Measurements from ENCODE around the gene ATF3.

DNA sequence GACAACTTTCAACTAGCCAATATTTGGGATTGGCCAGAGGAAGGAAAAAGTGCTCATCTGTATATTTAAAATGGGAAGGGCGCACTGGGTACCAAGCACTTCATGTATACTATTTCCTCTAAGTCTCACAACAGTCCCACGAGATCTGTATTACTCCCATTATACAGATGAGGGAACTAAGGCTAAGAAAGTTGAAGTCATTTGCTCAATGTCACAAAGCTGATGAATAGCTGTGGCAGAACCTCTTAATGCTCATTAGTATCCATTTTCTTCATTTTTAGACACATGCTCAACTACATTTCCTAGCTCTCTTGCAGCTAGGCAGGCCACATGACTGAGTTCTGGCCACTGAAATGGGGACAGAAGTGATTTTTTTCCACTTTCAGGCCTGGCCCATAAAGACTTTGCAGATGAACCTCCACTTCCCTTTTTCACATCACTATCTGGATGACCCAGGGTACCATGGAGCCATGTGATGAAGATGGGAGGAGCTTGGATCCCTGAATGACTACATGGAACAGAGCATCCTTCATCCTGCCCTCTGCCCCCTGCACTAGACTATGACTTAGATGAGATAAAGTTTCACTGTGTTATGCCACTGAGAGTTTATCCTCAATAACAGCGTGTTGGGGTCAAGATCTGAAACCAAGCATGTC is 31.8 kb downstream of the ATF3 start:
- TF ChIP-seq, protein P1, sequence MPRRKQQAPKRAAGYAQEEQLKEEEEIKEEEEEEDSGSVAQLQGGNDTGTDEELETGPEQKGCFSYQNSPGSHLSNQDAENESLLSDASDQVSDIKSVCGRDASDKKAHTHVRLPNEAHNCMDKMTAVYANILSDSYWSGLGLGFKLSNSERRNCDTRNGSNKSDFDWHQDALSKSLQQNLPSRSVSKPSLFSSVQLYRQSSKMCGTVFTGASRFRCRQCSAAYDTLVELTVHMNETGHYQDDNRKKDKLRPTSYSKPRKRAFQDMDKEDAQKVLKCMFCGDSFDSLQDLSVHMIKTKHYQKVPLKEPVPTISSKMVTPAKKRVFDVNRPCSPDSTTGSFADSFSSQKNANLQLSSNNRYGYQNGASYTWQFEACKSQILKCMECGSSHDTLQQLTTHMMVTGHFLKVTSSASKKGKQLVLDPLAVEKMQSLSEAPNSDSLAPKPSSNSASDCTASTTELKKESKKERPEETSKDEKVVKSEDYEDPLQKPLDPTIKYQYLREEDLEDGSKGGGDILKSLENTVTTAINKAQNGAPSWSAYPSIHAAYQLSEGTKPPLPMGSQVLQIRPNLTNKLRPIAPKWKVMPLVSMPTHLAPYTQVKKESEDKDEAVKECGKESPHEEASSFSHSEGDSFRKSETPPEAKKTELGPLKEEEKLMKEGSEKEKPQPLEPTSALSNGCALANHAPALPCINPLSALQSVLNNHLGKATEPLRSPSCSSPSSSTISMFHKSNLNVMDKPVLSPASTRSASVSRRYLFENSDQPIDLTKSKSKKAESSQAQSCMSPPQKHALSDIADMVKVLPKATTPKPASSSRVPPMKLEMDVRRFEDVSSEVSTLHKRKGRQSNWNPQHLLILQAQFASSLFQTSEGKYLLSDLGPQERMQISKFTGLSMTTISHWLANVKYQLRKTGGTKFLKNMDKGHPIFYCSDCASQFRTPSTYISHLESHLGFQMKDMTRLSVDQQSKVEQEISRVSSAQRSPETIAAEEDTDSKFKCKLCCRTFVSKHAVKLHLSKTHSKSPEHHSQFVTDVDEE (CRISPR knock-in tag; IDR thresholded peaks at IDR 0.05): no peak
- TF ChIP-seq, protein P2, sequence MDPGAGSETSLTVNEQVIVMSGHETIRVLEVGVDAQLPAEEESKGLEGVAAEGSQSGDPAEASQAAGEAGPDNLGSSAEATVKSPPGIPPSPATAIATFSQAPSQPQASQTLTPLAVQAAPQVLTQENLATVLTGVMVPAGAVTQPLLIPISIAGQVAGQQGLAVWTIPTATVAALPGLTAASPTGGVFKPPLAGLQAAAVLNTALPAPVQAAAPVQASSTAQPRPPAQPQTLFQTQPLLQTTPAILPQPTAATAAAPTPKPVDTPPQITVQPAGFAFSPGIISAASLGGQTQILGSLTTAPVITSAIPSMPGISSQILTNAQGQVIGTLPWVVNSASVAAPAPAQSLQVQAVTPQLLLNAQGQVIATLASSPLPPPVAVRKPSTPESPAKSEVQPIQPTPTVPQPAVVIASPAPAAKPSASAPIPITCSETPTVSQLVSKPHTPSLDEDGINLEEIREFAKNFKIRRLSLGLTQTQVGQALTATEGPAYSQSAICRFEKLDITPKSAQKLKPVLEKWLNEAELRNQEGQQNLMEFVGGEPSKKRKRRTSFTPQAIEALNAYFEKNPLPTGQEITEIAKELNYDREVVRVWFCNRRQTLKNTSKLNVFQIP (CRISPR knock-in tag; IDR thresholded peaks at IDR 0.05; ENCODE audit: borderline replicate concordance, low read depth): no peak
- TF ChIP-seq ZNF565 (CRISPR knock-in tag; conservative IDR thresholded peaks at IDR 0.05; ENCODE audit: low read depth) (no peak), CSDC2 (CRISPR knock-in tag; IDR thresholded peaks at IDR 0.05) (no peak)
- TF ChIP-seq, protein P3, sequence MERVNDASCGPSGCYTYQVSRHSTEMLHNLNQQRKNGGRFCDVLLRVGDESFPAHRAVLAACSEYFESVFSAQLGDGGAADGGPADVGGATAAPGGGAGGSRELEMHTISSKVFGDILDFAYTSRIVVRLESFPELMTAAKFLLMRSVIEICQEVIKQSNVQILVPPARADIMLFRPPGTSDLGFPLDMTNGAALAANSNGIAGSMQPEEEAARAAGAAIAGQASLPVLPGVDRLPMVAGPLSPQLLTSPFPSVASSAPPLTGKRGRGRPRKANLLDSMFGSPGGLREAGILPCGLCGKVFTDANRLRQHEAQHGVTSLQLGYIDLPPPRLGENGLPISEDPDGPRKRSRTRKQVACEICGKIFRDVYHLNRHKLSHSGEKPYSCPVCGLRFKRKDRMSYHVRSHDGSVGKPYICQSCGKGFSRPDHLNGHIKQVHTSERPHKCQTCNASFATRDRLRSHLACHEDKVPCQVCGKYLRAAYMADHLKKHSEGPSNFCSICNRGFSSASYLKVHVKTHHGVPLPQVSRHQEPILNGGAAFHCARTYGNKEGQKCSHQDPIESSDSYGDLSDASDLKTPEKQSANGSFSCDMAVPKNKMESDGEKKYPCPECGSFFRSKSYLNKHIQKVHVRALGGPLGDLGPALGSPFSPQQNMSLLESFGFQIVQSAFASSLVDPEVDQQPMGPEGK (CRISPR knock-in tag; IDR thresholded peaks at IDR 0.05; ENCODE audit: borderline replicate concordance): no peak
- TF ChIP-seq, protein P4, sequence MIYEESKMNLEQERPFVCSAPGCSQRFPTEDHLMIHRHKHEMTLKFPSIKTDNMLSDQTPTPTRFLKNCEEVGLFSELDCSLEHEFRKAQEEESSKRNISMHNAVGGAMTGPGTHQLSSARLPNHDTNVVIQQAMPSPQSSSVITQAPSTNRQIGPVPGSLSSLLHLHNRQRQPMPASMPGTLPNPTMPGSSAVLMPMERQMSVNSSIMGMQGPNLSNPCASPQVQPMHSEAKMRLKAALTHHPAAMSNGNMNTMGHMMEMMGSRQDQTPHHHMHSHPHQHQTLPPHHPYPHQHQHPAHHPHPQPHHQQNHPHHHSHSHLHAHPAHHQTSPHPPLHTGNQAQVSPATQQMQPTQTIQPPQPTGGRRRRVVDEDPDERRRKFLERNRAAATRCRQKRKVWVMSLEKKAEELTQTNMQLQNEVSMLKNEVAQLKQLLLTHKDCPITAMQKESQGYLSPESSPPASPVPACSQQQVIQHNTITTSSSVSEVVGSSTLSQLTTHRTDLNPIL (CRISPR knock-in tag; IDR thresholded peaks at IDR 0.05; ENCODE audit: low read depth): no peak

All from SK-N-SH treated with all-trans-retinoic acid at 6 μM for 48 hours (cell line).